OCI-LY3 (cell line): ENCODE measurements around the gene HDGFL2.

Experiments
- H2AFZ ChIP-seq: fragments of 200-600, 300-600 bp; shearing (Covaris generic); 2 replicates; pipeline ENCODE4 v1.6.0; 2014; ENCODE audit warnings: antibody characterized with exemption, low read depth, low read length
- H3K27ac ChIP-seq: fragments of 200-600, 300-600 bp; sonication (generic); 2 replicates; pipeline ENCODE4 v1.5.1; 2014; ENCODE audit warnings: mild to moderate bottlenecking, low read length, moderate library complexity, mixed read lengths
- H3K27me3 ChIP-seq: fragments of 200-600, 300-600 bp; sonication (generic); 2 replicates; pipeline ENCODE4 v1.6.1; 2014; ENCODE audit warnings: low read depth, low read length, mixed read lengths
- H3K36me3 ChIP-seq: fragments of 200-600, 300-600 bp; sonication (generic); replicated peaks from 2 replicates; pipeline ENCODE3; 2014; ENCODE audit warnings: low read depth, low read length, mixed read lengths
- H3K4me1 ChIP-seq: fragments of 300-600, 200-600 bp; sonication (generic); 2 replicates; pipeline ENCODE4 v1.6.1; 2014; ENCODE audit warnings: low read length, mixed read lengths
- H3K4me2 ChIP-seq: fragments of 200-600, 300-600 bp; sonication (generic); 2 replicates; pipeline ENCODE4 v1.6.1; 2014; ENCODE audit warnings: low read length, mixed read lengths
- H3K4me3 ChIP-seq: fragments of 300-600, 200-600 bp; sonication (generic); 2 replicates; pipeline ENCODE4 v1.5.1; 2014; ENCODE audit warnings: antibody characterized with exemption, mild to moderate bottlenecking, low read length, moderate library complexity
- H3K79me2 ChIP-seq: fragments of 300-600, 200-600 bp; shearing (Covaris generic); 2 replicates; pipeline ENCODE4 v1.6.1; 2014; ENCODE audit warnings: mild to moderate bottlenecking, low read length, mixed read lengths
- H3K9ac ChIP-seq: fragments of 300-600, 200-600 bp; shearing (Covaris generic); 2 replicates; pipeline ENCODE4 v1.6.0; 2014; ENCODE audit warnings: mild to moderate bottlenecking, low read length, moderate library complexity
- H3K9me3 ChIP-seq: fragments of 200-600, 300-600 bp; shearing (Covaris generic); 2 replicates; pipeline ENCODE4 v1.6.1; 2014; ENCODE audit warnings: low read length, mixed read lengths; ENCODE audit not compliant: insufficient read depth
- H4K20me1 ChIP-seq: fragments of 200-600, 300-600 bp; sonication (generic); 2 replicates; pipeline ENCODE4 v1.6.1; 2016; ENCODE audit warnings: low read length, mixed read lengths; ENCODE audit not compliant: insufficient read depth
- CTCF ChIP-seq: fragments of 200-600, 300-600 bp; sonication (generic); IDR thresholded peaks from 2 replicates; pipeline ENCODE4 v1.5.1; 2014; ENCODE audit warnings: antibody characterized with exemption, low read length, low read depth
- EZH2phosphoT487 ChIP-seq: fragments of 200-600 bp; shearing (Covaris generic); IDR thresholded peaks from 2 replicates; pipeline ENCODE4 v1.6.1; 2018; ENCODE audit warnings: antibody characterized with exemption, mixed run types, low read depth

The HDGFL2 gene

GRCh38 chr19:4473763-4474513, 1.8 kb downstream of the HDGFL2 start:
- peaks cover 33% of the 10 kb centered on the region for H3K79me2 ChIP-seq
- H2AFZ ChIP-seq = no peak overlapping the region
- peaks cover 19% of the 10 kb centered on the region for H3K4me1 ChIP-seq
- no peaks in the 10 kb centered on the region for H3K9me3 ChIP-seq
- H4K20me1 ChIP-seq = no peaks in the 10 kb centered on the region
- H3K4me3 ChIP-seq = peak overlapping the region; percentile 93
- peak overlapping the region; percentile 93 for H3K9ac ChIP-seq
- H3K27me3 ChIP-seq = no peaks in the 10 kb centered on the region
- H3K4me2 ChIP-seq = peak overlapping the region; percentile 97
- H3K27ac ChIP-seq = peak overlapping the region; percentile 17
- TF ChIP-seq CTCF = no peak
- TF ChIP-seq EZH2phosphoT487 = no peak
- peaks cover 17% of the 10 kb centered on the region for H3K36me3 ChIP-seq

GRCh38 chr19:4474514-4475022, 2.5 kb downstream of the HDGFL2 start:
- peak overlapping the region; percentile 97 for H3K4me2 ChIP-seq
- no peak overlapping the region for H2AFZ ChIP-seq

GRCh38 chr19:4477034-4477801, 5.1 kb downstream of the HDGFL2 start:
- no peaks in the 10 kb centered on the region for H4K20me1 ChIP-seq
- TF ChIP-seq CTCF = no peak
- no peak for TF ChIP-seq EZH2phosphoT487
- H2AFZ ChIP-seq = no peak overlapping the region
- no peak overlapping the region for H3K27ac ChIP-seq
- H3K27me3 ChIP-seq = no peaks in the 10 kb centered on the region
- H3K9me3 ChIP-seq = no peaks in the 10 kb centered on the region
- H3K4me3 ChIP-seq = no peak overlapping the region
- H3K9ac ChIP-seq = no peak overlapping the region
- H3K79me2 ChIP-seq = peaks cover 33% of the 10 kb centered on the region
- peaks cover 21% of the 10 kb centered on the region for H3K36me3 ChIP-seq
- H3K4me1 ChIP-seq = peaks cover 14% of the 10 kb centered on the region; the same call in 1 of the 2 replicates
- H3K4me2 ChIP-seq = no peak overlapping the region

More at GRCh38 chr19:4474514-4475022, 2.5 kb downstream of the HDGFL2 start:
- Histone ChIP-seq H3K4me1 (peaks cover 19% of the 10 kb centered on the region), H3K36me3 (peaks cover 17% of the 10 kb centered on the region), H3K79me2 (peaks cover 33% of the 10 kb centered on the region), H3K27ac (peak overlapping the region; percentile 17), H4K20me1 (no peaks in the 10 kb centered on the region), H3K27me3 (no peaks in the 10 kb centered on the region), H3K9me3 (no peaks in the 10 kb centered on the region), H3K4me3 (peak overlapping the region; percentile 93), H3K9ac (peak overlapping the region; percentile 93)
- no peak for TF ChIP-seq EZH2phosphoT487
- no peak for TF ChIP-seq CTCF
